ENCODE data around the gene PDE4D.
"Not testable (repeated sequence)": the region's sequence is repeated elsewhere in the genome, so short reads cannot be mapped to it uniquely, and the experiment has no call there.

DNA sequence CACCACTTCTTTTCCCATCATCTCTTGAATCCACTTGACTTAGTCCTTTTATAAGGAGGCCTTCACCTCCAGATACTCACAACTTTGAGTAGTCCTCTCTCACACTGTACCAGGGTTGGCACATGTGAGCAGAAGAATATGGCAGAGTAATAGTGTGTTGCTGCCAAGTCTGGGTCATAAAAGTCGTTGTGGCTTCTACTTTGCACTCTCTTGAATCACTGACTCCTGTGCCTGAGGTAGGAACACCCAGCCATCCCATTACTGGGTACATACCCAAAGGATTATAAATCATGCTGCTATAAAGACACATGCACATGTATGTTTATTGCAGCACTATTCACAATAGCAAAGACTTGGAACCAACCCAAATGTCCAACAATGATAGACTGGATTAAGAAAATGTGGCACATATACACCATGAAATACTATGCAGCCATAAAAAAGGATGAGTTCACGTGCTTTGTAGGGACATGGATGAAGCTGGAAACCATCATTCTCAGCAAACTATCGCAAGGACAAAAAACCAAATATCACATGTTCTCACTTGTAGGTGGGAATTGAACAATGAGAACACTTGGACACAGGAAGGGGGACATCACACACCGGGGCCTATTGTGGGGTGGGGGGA lies 145.4 kb downstream of the PDE4D start:
- not testable (repeated sequence) for TF ChIP-seq POLR2AphosphoS5, POLR2A (IDR thresholded peaks at IDR 0.05; ENCODE audit: low read depth, low read length)
